ENCODE results near the gene SPEN. TPM values are rescaled to one million over a fixed set of nuclear protein-coding genes. Genes with fewer than 3 reads are reported as not detected.
"Not testable (repeated sequence)": the region's sequence is repeated elsewhere in the genome, so short reads cannot be mapped to it uniquely, and the experiment has no call there.

Gene SPEN
- total RNA-seq, 3 donors from 2014 or later, result 80.4 to 85.2 (median 82.1) TPM

GRCh38 chr1:15886611-15887167 lies 39.2 kb downstream of the SPEN start:
- no peaks in the 10 kb centered on the region for H3K27me3 Mint-ChIP-seq (ENCODE audit: low read depth)
- H3K9me3 Mint-ChIP-seq, result no peaks in the 10 kb centered on the region
- DNase-seq, result no peak
- H3K4me3 Mint-ChIP-seq, result peak overlapping the region; percentile 38
- no peak for ATAC-seq
- H3K4me1 Mint-ChIP-seq (ENCODE audit: low read depth), result peaks cover 46% of the 10 kb centered on the region
- peaks cover 14% of the 10 kb centered on the region for H3K36me3 Mint-ChIP-seq (ENCODE audit: insufficient read depth)

- Mint-ChIP-seq H3K4me1 (ENCODE audit: low read depth) (peaks cover 30% of the 10 kb centered on the region), H3K36me3 (ENCODE audit: insufficient read depth) (peaks cover 23% of the 10 kb centered on the region)
- not testable (repeated sequence) for H3K4me3 Mint-ChIP-seq; H3K9me3 Mint-ChIP-seq; H3K27me3 Mint-ChIP-seq (ENCODE audit: low read depth); DNase-seq; ATAC-seq
These were observed 45.5 kb downstream of the SPEN start for GRCh38 chr1:15892857-15893599.

GRCh38 chr1:15895233-15895632 lies 47.7 kb downstream of the SPEN start:
- ATAC-seq, result no peak
- H3K4me1 Mint-ChIP-seq (ENCODE audit: low read depth), result peaks cover 39% of the 10 kb centered on the region
- no peak for DNase-seq

GRCh38 chr1:15896841-15897610 lies 49.5 kb downstream of the SPEN start:
- DNase-seq; H3K4me3 Mint-ChIP-seq; H3K9me3 Mint-ChIP-seq; H3K27me3 Mint-ChIP-seq (ENCODE audit: low read depth); ATAC-seq: not testable (repeated sequence)
- H3K4me1 Mint-ChIP-seq (ENCODE audit: low read depth), result peaks cover 42% of the 10 kb centered on the region
- H3K36me3 Mint-ChIP-seq (ENCODE audit: insufficient read depth), result peaks cover 23% of the 10 kb centered on the region

More at GRCh38 chr1:15895233-15895632, 47.7 kb downstream of the SPEN start:
- Mint-ChIP-seq H3K4me3 (no peak overlapping the region), H3K27me3 (ENCODE audit: low read depth) (no peaks in the 10 kb centered on the region), H3K9me3 (no peaks in the 10 kb centered on the region), H3K36me3 (ENCODE audit: insufficient read depth) (peaks cover 28% of the 10 kb centered on the region)

GRCh38 chr1:15899266-15899665 lies 51.8 kb downstream of the SPEN start:
- no peak overlapping the region for H3K4me3 Mint-ChIP-seq
- H3K27me3 Mint-ChIP-seq (ENCODE audit: low read depth), result no peaks in the 10 kb centered on the region
- peaks cover 42% of the 10 kb centered on the region for H3K4me1 Mint-ChIP-seq (ENCODE audit: low read depth)
- ATAC-seq, result no peak
- no peaks in the 10 kb centered on the region for H3K9me3 Mint-ChIP-seq
- no peak for DNase-seq
- peaks cover 22% of the 10 kb centered on the region for H3K36me3 Mint-ChIP-seq (ENCODE audit: insufficient read depth)

GRCh38 chr1:15900662-15901279 lies 53.3 kb downstream of the SPEN start:
- Mint-ChIP-seq H3K9me3 (no peaks in the 10 kb centered on the region), H3K4me1 (ENCODE audit: low read depth) (peaks cover 37% of the 10 kb centered on the region), H3K4me3 (no peak overlapping the region), H3K27me3 (ENCODE audit: low read depth) (no peaks in the 10 kb centered on the region), H3K36me3 (ENCODE audit: insufficient read depth) (peaks cover 18% of the 10 kb centered on the region)
- no peak for DNase-seq
- ATAC-seq, result no peak

- Mint-ChIP-seq H3K36me3 (ENCODE audit: insufficient read depth) (peaks cover 14% of the 10 kb centered on the region), H3K4me1 (ENCODE audit: low read depth) (peaks cover 32% of the 10 kb centered on the region), H3K9me3 (no peaks in the 10 kb centered on the region), H3K4me3 (no peak overlapping the region), H3K27me3 (ENCODE audit: low read depth) (no peaks in the 10 kb centered on the region)
- no peak for ATAC-seq
- DNase-seq, result no peak
These were observed 55.4 kb downstream of the SPEN start for GRCh38 chr1:15902882-15903281.

GRCh38 chr1:15908597-15908996 lies 61.1 kb downstream of the SPEN start:
- peaks cover 3% of the 10 kb centered on the region for H3K4me1 Mint-ChIP-seq (ENCODE audit: low read depth)
- H3K4me3 Mint-ChIP-seq, result no peak overlapping the region
- H3K36me3 Mint-ChIP-seq (ENCODE audit: insufficient read depth), result peaks cover 19% of the 10 kb centered on the region
- ATAC-seq (no peak), DNase-seq (no peak)
- H3K9me3 Mint-ChIP-seq, result no peaks in the 10 kb centered on the region
- H3K27me3 Mint-ChIP-seq (ENCODE audit: low read depth), result no peaks in the 10 kb centered on the region

- Mint-ChIP-seq H3K36me3 (ENCODE audit: insufficient read depth) (peaks cover 24% of the 10 kb centered on the region), H3K4me1 (ENCODE audit: low read depth) (peaks cover 13% of the 10 kb centered on the region), H3K27me3 (ENCODE audit: low read depth) (no peaks in the 10 kb centered on the region), H3K4me3 (no peak overlapping the region), H3K9me3 (no peaks in the 10 kb centered on the region)
- ATAC-seq, result no peak
- DNase-seq, result no peak
These were observed 63.6 kb downstream of the SPEN start for GRCh38 chr1:15911141-15911540.

GRCh38 chr1:15911927-15912326 lies 64.4 kb downstream of the SPEN start:
- Mint-ChIP-seq H3K9me3 (no peaks in the 10 kb centered on the region), H3K36me3 (ENCODE audit: insufficient read depth) (peaks cover 30% of the 10 kb centered on the region), H3K4me3 (no peak overlapping the region), H3K4me1 (ENCODE audit: low read depth) (peaks cover 21% of the 10 kb centered on the region), H3K27me3 (ENCODE audit: low read depth) (no peaks in the 10 kb centered on the region)
- no peak for ATAC-seq
- no peak for DNase-seq

GRCh38 chr1:15913607-15914006 lies 66.1 kb downstream of the SPEN start:
- H3K9me3 Mint-ChIP-seq; H3K4me3 Mint-ChIP-seq; ATAC-seq; DNase-seq; H3K27me3 Mint-ChIP-seq (ENCODE audit: low read depth): not testable (repeated sequence)
- peaks cover 34% of the 10 kb centered on the region for H3K36me3 Mint-ChIP-seq (ENCODE audit: insufficient read depth)
- H3K4me1 Mint-ChIP-seq (ENCODE audit: low read depth), result peaks cover 29% of the 10 kb centered on the region

GRCh38 chr1:15915991-15916390 lies 68.5 kb downstream of the SPEN start:
- no peaks in the 10 kb centered on the region for H3K9me3 Mint-ChIP-seq
- H3K4me3 Mint-ChIP-seq, result peak overlapping the region; percentile 57
- DNase-seq (no peak), ATAC-seq (no peak)
- H3K36me3 Mint-ChIP-seq (ENCODE audit: insufficient read depth), result peaks cover 40% of the 10 kb centered on the region
- H3K27me3 Mint-ChIP-seq (ENCODE audit: low read depth), result no peaks in the 10 kb centered on the region
- H3K4me1 Mint-ChIP-seq (ENCODE audit: low read depth), result peaks cover 41% of the 10 kb centered on the region

- Mint-ChIP-seq H3K9me3 (no peaks in the 10 kb centered on the region), H3K4me1 (ENCODE audit: low read depth) (peaks cover 41% of the 10 kb centered on the region), H3K4me3 (peak overlapping the region; percentile 57), H3K36me3 (ENCODE audit: insufficient read depth) (peaks cover 40% of the 10 kb centered on the region), H3K27me3 (ENCODE audit: low read depth) (no peaks in the 10 kb centered on the region)
- peak in 1 of 2 donors; percentile 29 for ATAC-seq
- no peak for DNase-seq
These were observed 68.9 kb downstream of the SPEN start for GRCh38 chr1:15916417-15916816.

GRCh38 chr1:15916916-15917315 lies 69.4 kb downstream of the SPEN start:
- no peaks in the 10 kb centered on the region for H3K27me3 Mint-ChIP-seq (ENCODE audit: low read depth)
- ATAC-seq (no peak), DNase-seq (no peak)
- H3K4me1 Mint-ChIP-seq (ENCODE audit: low read depth), result peaks cover 41% of the 10 kb centered on the region
- peaks cover 42% of the 10 kb centered on the region for H3K36me3 Mint-ChIP-seq (ENCODE audit: insufficient read depth)
- no peak overlapping the region for H3K4me3 Mint-ChIP-seq
- H3K9me3 Mint-ChIP-seq, result no peaks in the 10 kb centered on the region

Data from activated T-cell treated with anti-CD3 and anti-CD28 coated beads, Interleukin-2, amount 50 U/mL, for 4 hours (primary cell).